GM23248 (cell line): ENCODE data around the gene CNOT3.

Source experiments
- EZH2 ChIP-seq: fragments of 200-600 bp; sonication (generic); IDR thresholded peaks from 2 replicates; pipeline ENCODE4 v1.6.1; 2018; ENCODE audit warnings: antibody characterized with exemption, mild to moderate bottlenecking; ENCODE audit not compliant: insufficient read depth, poor library complexity, severe bottlenecking
- EZH2phosphoT487 ChIP-seq: fragments of 200-600 bp; sonication (generic); IDR thresholded peaks from 2 replicates; pipeline ENCODE4 v1.6.1; 2018; ENCODE audit warnings: antibody characterized with exemption, moderate library complexity, mild to moderate bottlenecking, low read depth; ENCODE audit not compliant: insufficient read depth

GRCh38 chr19:54168174-54168917 lies 30.8 kb downstream of the CNOT3 start:
- TF ChIP-seq EZH2phosphoT487: no peak
- TF ChIP-seq EZH2: no peak
